T-cell (primary cell): ENCODE data around the gene GRIP1. TPM values are rescaled to one million over a fixed set of nuclear protein-coding genes. Genes with fewer than 3 reads are reported as not detected.

Experiments used
- ATAC-seq, 4 experiments: fragments of 200-7000 bp in 3 of 4; fragments of 150-1000 bp in 1 of 4; cut with Tn5 transposase; replicated peaks in 1 of 4; 1 replicate in 3 of 4; 2 replicates in 1 of 4; pipeline ENCODE4 v1.10.0; 2021; ENCODE audit warnings: moderate library complexity in 3 of 4, mild to moderate bottlenecking in 2 of 4, moderate number of reproducible peaks in 1 of 4
- CTCF ChIA-PET, 2 donors: fragments of 300-600 bp; sonication (Branson Sonifier 250); formaldehyde crosslinking; loops; one replicate each; lab custom pipeline; 2022; ENCODE audit warnings: antibody characterized with exemption in 2 of 2; lab: Charles Lee
- POLR2A ChIA-PET, 2 donors: fragments of 300-600 bp; sonication (Branson Sonifier 250); formaldehyde crosslinking; loops; one replicate each; lab custom pipeline; 2022; ENCODE audit warnings: antibody characterized with exemption in 2 of 2; lab: Charles Lee
- DNase-seq, 35 experiments: peaks; one replicate each; pipeline versions ENCODE4 v3.0.0 to v3.0.0-alpha.2; 2013 to 2023
- H3K27ac ChIP-seq: one replicate; pipeline ENCODE4 v1.5.1; 2013; ENCODE audit warnings: low read length
- H3K27me3 ChIP-seq, 2 experiments: replicated peaks in 1 of 2; 1 replicate in 1 of 2; 2 replicates in 1 of 2; pipeline versions ENCODE4 v1.6.1 to v1.7.0; 2013; ENCODE audit warnings: low read length in 1 of 2, mixed read lengths in 1 of 2; ENCODE audit not compliant: control insufficient read depth in 2 of 2, insufficient read depth in 2 of 2; ENCODE audit errors: extremely low read depth in 1 of 2
- H3K36me3 ChIP-seq, 2 donors: 1 replicate in 1 of 2; 2 replicates in 1 of 2; pipeline versions ENCODE4 v1.6.1 to v1.7.0; 2013; ENCODE audit warnings: low read length in 1 of 2; ENCODE audit not compliant: control insufficient read depth in 2 of 2, insufficient read depth in 1 of 2; ENCODE audit errors: extremely low read depth in 1 of 2
- H3K4me1 ChIP-seq, 2 experiments: 1 replicate in 1 of 2; 2 replicates in 1 of 2; pipeline versions ENCODE4 v1.6.1 to v1.7.0; 2013; ENCODE audit warnings: low read length in 2 of 2, mixed read lengths in 1 of 2; ENCODE audit not compliant: insufficient read depth in 2 of 2, control insufficient read depth in 1 of 2; ENCODE audit errors: extremely low read depth in 1 of 2
- H3K4me3 ChIP-seq, 2 donors: 1 replicate in 1 of 2; 2 replicates in 1 of 2; pipeline versions ENCODE4 v1.5.1 to v1.7.0; 2013; ENCODE audit warnings: mild to moderate bottlenecking in 2 of 2, low read length in 1 of 2, moderate library complexity in 1 of 2; ENCODE audit not compliant: control insufficient read depth in 1 of 2; ENCODE audit errors: extremely low read depth in 1 of 2
- H3K9me3 ChIP-seq: 2 replicates; pipeline ENCODE4 v1.7.0; 2013
- H3K27ac Mint-ChIP-seq, 2 donors: one replicate each; pipeline ENCODE4 v1.8.0; 2020 to 2021; ENCODE audit warnings: mild to moderate bottlenecking in 2 of 2, mixed read lengths in 2 of 2
- H3K27me3 Mint-ChIP-seq, 2 donors: one replicate each; pipeline ENCODE4 v1.8.0; 2021 to 2022; ENCODE audit warnings: mixed read lengths in 2 of 2
- H3K36me3 Mint-ChIP-seq: one replicate; pipeline ENCODE4 v1.8.0; 2021; ENCODE audit warnings: mixed read lengths
- H3K4me1 Mint-ChIP-seq, 3 donors: one replicate each; pipeline ENCODE4 v1.8.0; 2020 to 2022; ENCODE audit warnings: mixed read lengths in 3 of 3, mild to moderate bottlenecking in 1 of 3
- H3K4me3 Mint-ChIP-seq, 3 donors: one replicate each; pipeline ENCODE4 v1.8.0; 2020 to 2022; ENCODE audit warnings: mild to moderate bottlenecking in 3 of 3, mixed read lengths in 3 of 3, moderate library complexity in 3 of 3
- H3K9me3 Mint-ChIP-seq, 3 donors: one replicate each; pipeline ENCODE4 v1.8.0; 2020 to 2022; ENCODE audit warnings: mixed read lengths in 3 of 3
- WGBS: methylation state at CpG from one replicate; pipeline ENCODE4 v1.1.5; 2013; ENCODE audit warnings: missing lambda C conversion rate; ENCODE audit not compliant: insufficient coverage; 5-methylcytosine and 5-hydroxymethylcytosine counted together
- total RNA-seq, 35 experiments: library from RNA in 6 of 35; stranded (reverse) in 6 of 35; fragments of 120-200 nt in 1 of 35; gene quantifications; one replicate each; pipeline versions ENCODE4 v1.2.1 to v1.2.4 and lab custom pipeline; 2013 to 2026

GRIP1 gene
- total RNA-seq, 5 donors from 2014 or later (not counting 1 experiment from before 2014, with no cell fraction given) = 3.0 to 7.3 (median 3.6) TPM

DNA sequence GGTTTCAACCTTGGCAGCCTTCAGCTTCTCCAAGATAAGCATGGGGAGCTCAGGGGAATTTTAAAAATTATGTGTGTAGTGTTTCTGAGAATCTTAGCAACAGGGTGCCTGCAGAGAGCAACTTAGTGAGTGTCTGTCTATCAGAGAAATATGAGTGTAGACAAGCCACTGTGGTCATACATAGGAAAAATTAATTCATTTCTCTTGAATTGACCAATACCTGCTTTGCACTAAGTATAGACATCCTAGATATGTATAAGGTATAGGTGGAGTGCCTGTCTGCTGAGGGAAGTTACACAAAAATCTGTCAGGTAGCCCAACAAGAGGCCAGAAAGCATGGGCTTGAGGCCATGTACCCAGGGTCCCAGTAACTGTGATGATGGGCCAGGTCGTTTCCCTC, 355.9 kb downstream of the GRIP1 start:
- Histone ChIP-seq H3K27ac (no peak overlapping the region), H3K9me3 (no peaks in the 10 kb centered on the region), H3K4me3 (no peak overlapping the region), H3K27me3 (no peaks in the 10 kb centered on the region), H3K36me3 (peaks cover 3 to 57% of the 10 kb centered on the region in 2 donors), H3K4me1 (peaks cover 0 to 2% of the 10 kb centered on the region in 2 experiments)
- CTCF ChIA-PET = no interaction called here
- no peak for ATAC-seq
- H3K4me1 Mint-ChIP-seq = peaks cover 46 to 67% (median 65%) of the 10 kb centered on the region in 3 donors
- H3K4me3 Mint-ChIP-seq = no peak overlapping the region
- H3K27me3 Mint-ChIP-seq = no peaks in the 10 kb centered on the region
- POLR2A ChIA-PET = no interaction called here
- peak overlapping the region in 1 of 2 donors; percentile 61 for H3K27ac Mint-ChIP-seq
- H3K36me3 Mint-ChIP-seq = peaks cover 60% of the 10 kb centered on the region
- no peaks in the 10 kb centered on the region for H3K9me3 Mint-ChIP-seq
- DNase-seq = no peak
- WGBS = no CpG with 5 or more reads among the region's 1 CpG

DNA sequence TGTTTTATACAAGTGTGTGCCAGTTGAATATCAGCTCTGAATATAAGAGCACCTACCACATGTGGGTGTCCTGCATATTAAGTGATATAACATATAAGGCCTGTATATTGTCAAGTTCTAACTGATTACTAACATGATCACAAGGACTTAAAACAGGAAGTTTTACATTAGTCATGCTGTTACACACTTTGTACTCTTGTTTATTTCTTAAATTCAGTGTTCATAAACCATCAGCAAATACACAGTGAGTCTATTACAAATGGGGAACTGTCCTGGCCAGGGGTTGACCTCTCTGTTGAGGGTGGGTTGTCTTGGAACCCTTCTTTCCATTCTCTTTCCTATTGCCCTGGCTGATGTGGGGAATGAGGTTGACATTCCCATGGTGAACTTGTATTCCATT, 357.4 kb downstream of the GRIP1 start:
- no peak for DNase-seq
- peak overlapping the region; percentile 53 to 70 for H3K27ac Mint-ChIP-seq
- peaks cover 3 to 4% of the 10 kb centered on the region in 2 experiments for H3K4me1 ChIP-seq
- H3K36me3 ChIP-seq = peaks cover 0 to 61% of the 10 kb centered on the region in 2 donors
- H3K27me3 ChIP-seq = no peaks in the 10 kb centered on the region
- H3K9me3 ChIP-seq = no peaks in the 10 kb centered on the region
- no peak overlapping the region for H3K4me3 ChIP-seq
- H3K4me3 Mint-ChIP-seq = no peak overlapping the region
- ChIA-PET CTCF (interaction anchor here (0.5 to 0.9 kb wide), 4 partner anchors 51 to 536 kb away, joined by 3 to 6 read pairs (median 4); no protein-coding TSS in a partner anchor), POLR2A (no interaction called here)
- no peaks in the 10 kb centered on the region for H3K9me3 Mint-ChIP-seq
- ATAC-seq = no peak
- H3K36me3 Mint-ChIP-seq = peaks cover 58% of the 10 kb centered on the region
- H3K27ac ChIP-seq = no peak overlapping the region
- H3K27me3 Mint-ChIP-seq = no peaks in the 10 kb centered on the region
- H3K4me1 Mint-ChIP-seq = peaks cover 46 to 66% (median 64%) of the 10 kb centered on the region in 3 donors

DNA sequence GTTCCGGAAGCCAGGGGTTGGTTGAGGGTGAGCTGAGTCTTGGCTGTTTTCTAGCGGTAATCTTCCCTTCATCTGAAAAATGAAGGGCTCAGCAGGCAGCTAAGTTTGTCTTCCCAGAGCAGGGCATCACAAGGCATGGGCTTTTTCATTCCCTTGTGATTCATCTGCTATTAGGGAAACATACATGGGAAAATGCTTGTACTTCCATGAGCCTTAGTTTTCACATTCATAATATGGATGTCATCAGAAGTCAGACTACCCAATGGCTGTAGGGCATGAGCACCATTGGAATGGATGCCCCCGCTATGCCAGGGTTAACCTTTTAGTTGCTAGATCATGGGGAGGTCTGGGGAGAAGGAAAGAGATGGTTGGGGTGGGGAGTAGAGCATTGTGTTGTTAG, 357.9 kb downstream of the GRIP1 start:
- 100% methylated on average over 3 of the region's 3 CpGs for WGBS
- H3K27ac ChIP-seq = no peak overlapping the region
- no peaks in the 10 kb centered on the region for H3K9me3 ChIP-seq
- peaks cover 58% of the 10 kb centered on the region for H3K36me3 Mint-ChIP-seq
- ATAC-seq (no peak), DNase-seq (no peak)
- no peaks in the 10 kb centered on the region for H3K9me3 Mint-ChIP-seq
- peaks cover 3 to 4% of the 10 kb centered on the region in 2 experiments for H3K4me1 ChIP-seq
- peaks cover 46 to 68% (median 67%) of the 10 kb centered on the region in 3 donors for H3K4me1 Mint-ChIP-seq
- ChIA-PET POLR2A (no interaction called here), CTCF (interaction anchor here (0.6 to 1.2 kb wide), 4 partner anchors 43 to 537 kb away, joined by 3 to 7 read pairs (median 5); no protein-coding TSS in a partner anchor)
- H3K4me3 ChIP-seq = no peak overlapping the region
- H3K27me3 Mint-ChIP-seq = no peaks in the 10 kb centered on the region
- H3K27ac Mint-ChIP-seq = peak overlapping the region; percentile 53 to 70
- no peak overlapping the region for H3K4me3 Mint-ChIP-seq
- no peaks in the 10 kb centered on the region for H3K27me3 ChIP-seq
- H3K36me3 ChIP-seq = peaks cover 0 to 64% of the 10 kb centered on the region in 2 donors

- Histone ChIP-seq H3K4me1 (peaks cover 3 to 6% of the 10 kb centered on the region in 2 experiments), H3K36me3 (peaks cover 0 to 60% of the 10 kb centered on the region in 2 donors), H3K27me3 (no peaks in the 10 kb centered on the region), H3K4me3 (no peak overlapping the region), H3K9me3 (no peaks in the 10 kb centered on the region), H3K27ac (no peak overlapping the region)
- no peaks in the 10 kb centered on the region for H3K9me3 Mint-ChIP-seq
- WGBS = no CpG with 5 or more reads among the region's 4 CpGs
- no peaks in the 10 kb centered on the region for H3K27me3 Mint-ChIP-seq
- no peak overlapping the region for H3K4me3 Mint-ChIP-seq
- ATAC-seq = no peak
- no peak for DNase-seq
- peaks cover 51% of the 10 kb centered on the region for H3K36me3 Mint-ChIP-seq
- ChIA-PET POLR2A (interaction anchor here in 1 of 2 donors (0.6 to 1.0 kb wide), 2 partner anchors 17 to 750 kb away, joined by 3 read pairs; partner anchors contain the start of gene HELB), CTCF (interaction anchor here in 1 of 2 donors (1.1 to 1.2 kb wide), 2 partner anchors 41 to 49 kb away, joined by 3 to 7 read pairs; no protein-coding TSS in a partner anchor)
- H3K4me1 Mint-ChIP-seq = peaks cover 49 to 68% (median 66%) of the 10 kb centered on the region in 3 donors
- H3K27ac Mint-ChIP-seq = peak overlapping the region; percentile 63 to 65
These were observed 359.5 kb downstream of the GRIP1 start for GRCh38 chr12:66319266-66319954.

GRCh38 chr12:66314278-66314677, 364.6 kb downstream of the GRIP1 start:
- H3K4me1 ChIP-seq = peaks cover 17 to 26% of the 10 kb centered on the region in 2 experiments
- no peaks in the 10 kb centered on the region for H3K9me3 ChIP-seq
- peaks cover 0 to 45% of the 10 kb centered on the region in 2 donors for H3K36me3 ChIP-seq
- ATAC-seq = no peak
- no peak overlapping the region for H3K27ac ChIP-seq
- H3K27me3 ChIP-seq = no peaks in the 10 kb centered on the region
- H3K36me3 Mint-ChIP-seq = peaks cover 58% of the 10 kb centered on the region
- H3K9me3 Mint-ChIP-seq = no peaks in the 10 kb centered on the region
- peaks cover 70 to 85% (median 83%) of the 10 kb centered on the region in 3 donors for H3K4me1 Mint-ChIP-seq
- CTCF ChIA-PET = interaction anchor here (1.0 to 1.3 kb wide), 3 partner anchors 9 to 44 kb away, joined by 4 to 7 read pairs (median 4); no protein-coding TSS in a partner anchor
- peak overlapping the region in 1 of 2 donors; percentile 23 for H3K4me3 ChIP-seq
- H3K4me3 Mint-ChIP-seq = peak overlapping the region; percentile 19 to 70 (median 34)
- H3K27ac Mint-ChIP-seq = peak overlapping the region; percentile 2 to 84
- no peaks in the 10 kb centered on the region for H3K27me3 Mint-ChIP-seq
- POLR2A ChIA-PET = interaction anchor here (0.6 to 2.0 kb wide), 5 partner anchors 10 to 1175 kb away, joined by 3 to 6 read pairs (median 5); partner anchors contain the start of gene HELB (in 1 of the 2)
- DNase-seq = no peak

GRCh38 chr12:66312189-66312588, 366.7 kb downstream of the GRIP1 start:
- Mint-ChIP-seq H3K4me3 (peak overlapping the region; percentile 55 to 70 (median 60)), H3K27me3 (no peaks in the 10 kb centered on the region), H3K36me3 (peaks cover 66% of the 10 kb centered on the region), H3K27ac (peak overlapping the region; percentile 19 to 32), H3K9me3 (no peaks in the 10 kb centered on the region), H3K4me1 (peaks cover 78 to 81% (median 81%) of the 10 kb centered on the region in 3 donors)
- no peak overlapping the region for H3K27ac ChIP-seq
- ChIA-PET POLR2A (interaction anchor here (0.9 to 2.0 kb wide), 3 partner anchors 8 to 956 kb away, joined by 3 to 5 read pairs (median 3); no protein-coding TSS in a partner anchor), CTCF (interaction anchor here in 1 of 2 donors (1.1 kb wide), 1 partner anchor 34 kb away, joined by 3 read pairs; no protein-coding TSS in a partner anchor)
- H3K4me1 ChIP-seq = peaks cover 17 to 22% of the 10 kb centered on the region in 2 experiments
- no CpG with 5 or more reads among the region's 1 CpG for WGBS
- DNase-seq (no peak), ATAC-seq (no peak)
- no peaks in the 10 kb centered on the region for H3K9me3 ChIP-seq
- no peaks in the 10 kb centered on the region for H3K27me3 ChIP-seq
- no peak overlapping the region for H3K4me3 ChIP-seq
- H3K36me3 ChIP-seq = peaks cover 4 to 48% of the 10 kb centered on the region in 2 donors
